HepG2 (cell line): ENCODE data around the gene SLC25A11. TPM values are rescaled to one million over a fixed set of nuclear protein-coding genes. Genes with fewer than 3 reads are reported as not detected.

Experiments used
- ESRRA ChIP-seq: sonication (generic); formaldehyde crosslinking; IDR thresholded peaks from 2 replicates; pipeline ENCODE4 v1.5.1; 2020; ENCODE audit warnings: mild to moderate bottlenecking, low read depth, missing genetic modification reagents
- KLF15 ChIP-seq: sonication (generic); formaldehyde crosslinking; IDR thresholded peaks from 2 replicates; pipeline ENCODE4 v1.8.1; 2023; ENCODE audit warnings: borderline replicate concordance, mild to moderate bottlenecking, inconsistent platforms, missing genetic modification reagents, mixed read lengths
- PCBP1 ChIP-seq: fragments of 200-400 bp; formaldehyde crosslinking; IDR thresholded peaks from 2 replicates; pipeline ENCODE4 v1.6.1; 2017; ENCODE audit warnings: mild to moderate bottlenecking, low read depth, low read length, borderline replicate concordance
- PTBP1 ChIP-seq: fragments of 200-400 bp; formaldehyde crosslinking; IDR thresholded peaks from 2 replicates; pipeline ENCODE4 v1.6.1; 2018; ENCODE audit warnings: low read length, low read depth; ENCODE audit not compliant: poor library complexity, severe bottlenecking
- SP4 ChIP-seq: sonication (generic); formaldehyde crosslinking; IDR thresholded peaks from 2 replicates; pipeline ENCODE4 v1.8.1; 2023; ENCODE audit warnings: mild to moderate bottlenecking, missing genetic modification reagents
- ZKSCAN8 ChIP-seq: IDR thresholded peaks from 2 replicates; pipeline ENCODE4 v1.6.1; 2016; ENCODE audit warnings: borderline replicate concordance, missing genetic modification reagents, missing compliant biosample characterization
- ZNF317 ChIP-seq: sonication (generic); formaldehyde crosslinking; IDR thresholded peaks from 2 replicates; pipeline ENCODE4 v1.5.0; 2020; ENCODE audit warnings: mild to moderate bottlenecking, missing genetic modification reagents
- polyA plus RNA-seq, 8 experiments: library from polyadenylated mRNA; depleted of rRNA in 3 of 8; stranded (reverse) in 7 of 8; unstranded in 1 of 8; fragments of >200 nt; fragmentation: Illumina TruSeq in 4 of 8; extraction: Trizol in 4 of 8; gene quantifications; 2 replicates each; pipeline versions ENCODE4 v1.2.1 to v1.2.3, GENCODE V29; 2011 to 2016; ENCODE audit warnings: low read depth in 4 of 8, missing spikeins in 1 of 8, mixed read lengths in 1 of 8; ENCODE audit not compliant: insufficient read depth in 1 of 8
- total RNA-seq, 5 experiments: library from RNA; depleted of rRNA; stranded (reverse); fragments of >200 nt; fragmentation: Illumina TruSeq; extraction: Trizol; gene quantifications; 2 replicates each; pipeline ENCODE4 v1.2.3, GENCODE V29; 2016; ENCODE audit warnings: low read depth in 1 of 5
- TF ChIP-seq, protein P1 (sequence below): sonication (generic); formaldehyde crosslinking; IDR thresholded peaks from 2 replicates; pipeline ENCODE4 v1.8.1; 2022; ENCODE audit warnings: low read depth, mild to moderate bottlenecking, missing genetic modification reagents
- TF ChIP-seq, protein P2 (sequence below): sonication (generic); formaldehyde crosslinking; IDR thresholded peaks from 2 replicates; pipeline ENCODE4 v1.4.0; 2020; ENCODE audit warnings: missing genetic modification reagents, borderline replicate concordance

Gene SLC25A11
- total and polyA plus RNA-seq, 2 of the 13 experiments (the other 11 are each of a cell fraction or from before 2014, with no cell fraction given): 35.4 to 47.2 TPM

DNA sequence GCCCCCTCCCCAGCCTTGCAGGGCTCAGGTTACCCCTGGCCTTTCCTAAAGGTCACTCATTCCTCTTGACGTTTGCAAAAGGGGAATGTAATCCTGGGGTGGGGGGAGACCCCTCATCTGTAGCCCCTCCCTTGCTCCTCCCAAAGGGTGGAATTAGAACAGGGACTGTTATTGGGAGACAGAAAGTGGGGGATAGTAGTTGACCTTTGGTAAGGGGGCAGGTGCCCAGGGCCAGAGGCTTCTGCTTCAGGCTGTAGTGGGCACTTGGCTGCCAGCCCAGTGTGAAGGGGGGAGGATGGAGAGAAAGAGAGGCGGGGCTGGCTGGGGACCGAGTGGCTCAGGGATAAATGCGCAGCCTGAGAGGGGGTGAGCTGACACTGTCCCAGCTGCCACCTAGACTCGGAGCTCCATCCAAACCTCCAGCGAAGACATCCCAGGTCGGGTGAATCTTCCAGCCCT, 10.9 kb upstream of the SLC25A11 start, which contains the start of gene ENO3 (continued):
- no peak for TF ChIP-seq PCBP1
- TF ChIP-seq, protein P1, sequence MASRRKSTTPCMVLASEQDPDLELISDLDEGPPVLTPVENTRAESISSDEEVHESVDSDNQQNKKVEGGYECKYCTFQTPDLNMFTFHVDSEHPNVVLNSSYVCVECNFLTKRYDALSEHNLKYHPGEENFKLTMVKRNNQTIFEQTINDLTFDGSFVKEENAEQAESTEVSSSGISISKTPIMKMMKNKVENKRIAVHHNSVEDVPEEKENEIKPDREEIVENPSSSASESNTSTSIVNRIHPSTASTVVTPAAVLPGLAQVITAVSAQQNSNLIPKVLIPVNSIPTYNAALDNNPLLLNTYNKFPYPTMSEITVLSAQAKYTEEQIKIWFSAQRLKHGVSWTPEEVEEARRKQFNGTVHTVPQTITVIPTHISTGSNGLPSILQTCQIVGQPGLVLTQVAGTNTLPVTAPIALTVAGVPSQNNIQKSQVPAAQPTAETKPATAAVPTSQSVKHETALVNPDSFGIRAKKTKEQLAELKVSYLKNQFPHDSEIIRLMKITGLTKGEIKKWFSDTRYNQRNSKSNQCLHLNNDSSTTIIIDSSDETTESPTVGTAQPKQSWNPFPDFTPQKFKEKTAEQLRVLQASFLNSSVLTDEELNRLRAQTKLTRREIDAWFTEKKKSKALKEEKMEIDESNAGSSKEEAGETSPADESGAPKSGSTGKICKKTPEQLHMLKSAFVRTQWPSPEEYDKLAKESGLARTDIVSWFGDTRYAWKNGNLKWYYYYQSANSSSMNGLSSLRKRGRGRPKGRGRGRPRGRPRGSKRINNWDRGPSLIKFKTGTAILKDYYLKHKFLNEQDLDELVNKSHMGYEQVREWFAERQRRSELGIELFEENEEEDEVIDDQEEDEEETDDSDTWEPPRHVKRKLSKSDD: no peak
- TF ChIP-seq, protein P2, sequence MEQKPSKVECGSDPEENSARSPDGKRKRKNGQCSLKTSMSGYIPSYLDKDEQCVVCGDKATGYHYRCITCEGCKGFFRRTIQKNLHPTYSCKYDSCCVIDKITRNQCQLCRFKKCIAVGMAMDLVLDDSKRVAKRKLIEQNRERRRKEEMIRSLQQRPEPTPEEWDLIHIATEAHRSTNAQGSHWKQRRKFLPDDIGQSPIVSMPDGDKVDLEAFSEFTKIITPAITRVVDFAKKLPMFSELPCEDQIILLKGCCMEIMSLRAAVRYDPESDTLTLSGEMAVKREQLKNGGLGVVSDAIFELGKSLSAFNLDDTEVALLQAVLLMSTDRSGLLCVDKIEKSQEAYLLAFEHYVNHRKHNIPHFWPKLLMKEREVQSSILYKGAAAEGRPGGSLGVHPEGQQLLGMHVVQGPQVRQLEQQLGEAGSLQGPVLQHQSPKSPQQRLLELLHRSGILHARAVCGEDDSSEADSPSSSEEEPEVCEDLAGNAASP (CRISPR knock-in tag): peak; percentile 26; the same call in 1 of the 2 replicates
- peak; percentile 8; the same call in 1 of the 2 replicates for TF ChIP-seq ZNF317 (CRISPR knock-in tag)
- TF ChIP-seq ZKSCAN8: no peak
- TF ChIP-seq KLF15 (CRISPR knock-in tag): no peak
- TF ChIP-seq ESRRA (CRISPR knock-in tag): peak; percentile 52; the same call in 1 of the 2 replicates
- TF ChIP-seq PTBP1: no peak
- TF ChIP-seq SP4 (CRISPR knock-in tag): peak; percentile 47; the same call in 1 of the 2 replicates
- TF ChIP-seq, all 625 proteins: peak for 84
